GM19193 (cell line): ENCODE data around the gene PLA2G4A.

Experiments
- POLR2A ChIP-seq: IDR thresholded peaks from 4 replicates; pipeline ENCODE4 v1.6.1; 2011; ENCODE audit not compliant: insufficient read depth, insufficient read length; ENCODE audit errors: extremely low read depth

PLA2G4A gene

GRCh38 chr1:187034501-187034900 lies 205.8 kb downstream of the PLA2G4A start:
- no peak for TF ChIP-seq POLR2A

GRCh38 chr1:187037973-187038553 lies 209.3 kb downstream of the PLA2G4A start:
- no peak for TF ChIP-seq POLR2A
